Measurements from ENCODE around the gene ZSCAN2. TPM values are rescaled to one million over a fixed set of nuclear protein-coding genes. Genes with fewer than 3 reads are reported as not detected.

Gene ZSCAN2
- total RNA-seq, 6 experiments from 2014 or later = 4.5 to 5.9 (median 5.5) TPM

GRCh38 chr15:84658080-84658787, 57.4 kb downstream of the ZSCAN2 start, which contains the start of gene NMB:
TSS of gene NMB (minus strand) at chr15:84658199. CDS start at chr15:84658152, 47 bp downstream.
- Mint-ChIP-seq H3K9me3 (no peaks in the 10 kb centered on the region), H3K27ac (peak within 1 kb of the TSS; percentile 76), H3K4me1 (ENCODE audit: low read depth) (peaks cover 41% of the 10 kb centered on the region), H3K27me3 (ENCODE audit: insufficient read depth) (no peaks in the 10 kb centered on the region; the same call in 1 of the 2 replicates), H3K4me3 (peak within 1 kb of the TSS; percentile 74), H3K36me3 (ENCODE audit: low read depth) (peaks cover 5% of the 10 kb centered on the region; the same call in 1 of the 2 replicates)
- TF ChIP-seq CTCF (IDR thresholded peaks at IDR 0.05) = peak; percentile 83
- DNase-seq = peak; percentile 59

- Mint-ChIP-seq H3K27me3 (ENCODE audit: insufficient read depth) (no peaks in the 10 kb centered on the region; the same call in 1 of the 2 replicates), H3K4me3 (peak overlapping the region; percentile 70), H3K27ac (peak overlapping the region; percentile 76), H3K36me3 (ENCODE audit: low read depth) (0 out of 2 replicates have a peak, but pooled peaks cover under 1% of the 10 kb centered on the region), H3K9me3 (no peaks in the 10 kb centered on the region), H3K4me1 (ENCODE audit: low read depth) (peaks cover 35% of the 10 kb centered on the region)
- no peak for TF ChIP-seq CTCF (IDR thresholded peaks at IDR 0.05)
- DNase-seq = no peak
These were observed 58.1 kb downstream of the ZSCAN2 start for GRCh38 chr15:84658788-84659411.

DNA sequence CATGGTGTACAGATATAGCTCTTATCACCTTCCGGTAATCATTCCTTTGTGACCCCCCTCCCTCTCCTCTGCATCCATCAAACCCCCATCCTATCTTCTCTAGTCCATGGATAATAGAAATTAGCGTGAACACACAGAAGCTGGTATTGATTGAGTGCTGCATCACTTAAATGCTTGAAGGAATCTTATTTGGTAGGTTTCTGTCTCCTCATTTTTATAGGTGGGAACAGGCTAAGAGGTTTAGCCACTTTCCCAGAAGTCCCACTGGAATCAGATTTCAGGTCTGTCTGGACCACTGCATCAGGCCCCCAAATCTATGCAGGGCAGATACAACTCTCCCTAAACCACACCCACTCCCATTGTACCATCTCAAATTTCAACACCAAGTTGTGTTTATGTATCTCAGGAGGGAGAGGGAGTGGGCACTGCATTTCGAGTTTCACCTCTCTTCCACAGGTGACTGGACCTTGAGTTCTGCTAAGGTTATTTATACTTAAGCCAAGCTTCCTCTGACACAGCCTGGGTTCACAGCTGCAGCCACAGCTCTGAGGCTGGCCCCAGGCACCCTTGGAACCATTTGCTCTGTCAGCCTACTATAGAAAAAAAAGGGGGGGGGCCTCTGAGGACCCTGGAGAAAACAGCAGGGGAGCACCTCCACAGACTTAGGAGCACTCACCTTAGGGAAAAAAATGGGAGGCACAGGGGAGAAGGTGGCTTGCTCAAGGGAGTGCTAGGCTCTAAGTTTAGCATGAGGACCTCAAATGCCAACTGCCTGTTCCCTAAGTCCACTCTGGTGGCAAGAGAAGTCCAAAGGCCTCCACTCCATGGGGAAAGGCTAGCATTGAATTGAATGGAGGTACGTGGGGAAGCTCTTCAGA, 59.3 kb downstream of the ZSCAN2 start:
- Mint-ChIP-seq H3K4me1 (ENCODE audit: low read depth) (peaks cover 30% of the 10 kb centered on the region), H3K27ac (no peak overlapping the region; the same call in 1 of the 2 replicates), H3K27me3 (ENCODE audit: insufficient read depth) (no peaks in the 10 kb centered on the region; the same call in 1 of the 2 replicates), H3K4me3 (no peak overlapping the region), H3K36me3 (ENCODE audit: low read depth) (peaks cover 5% of the 10 kb centered on the region; the same call in 1 of the 2 replicates), H3K9me3 (no peaks in the 10 kb centered on the region)
- TF ChIP-seq CTCF (IDR thresholded peaks at IDR 0.05) = no peak
- DNase-seq = no peak

- peaks cover 7% of the 10 kb centered on the region; the same call in 1 of the 2 replicates for H3K36me3 Mint-ChIP-seq (ENCODE audit: low read depth)
- DNase-seq = no peak
- H3K4me1 Mint-ChIP-seq (ENCODE audit: low read depth) = peaks cover 22% of the 10 kb centered on the region
- no peak overlapping the region for H3K4me3 Mint-ChIP-seq
- no peaks in the 10 kb centered on the region; the same call in 1 of the 2 replicates for H3K27me3 Mint-ChIP-seq (ENCODE audit: insufficient read depth)
- no peaks in the 10 kb centered on the region for H3K9me3 Mint-ChIP-seq
- no peak for TF ChIP-seq CTCF (IDR thresholded peaks at IDR 0.05)
- H3K27ac Mint-ChIP-seq = no peak overlapping the region
These were observed 60.2 kb downstream of the ZSCAN2 start for GRCh38 chr15:84661001-84661400.

DNA sequence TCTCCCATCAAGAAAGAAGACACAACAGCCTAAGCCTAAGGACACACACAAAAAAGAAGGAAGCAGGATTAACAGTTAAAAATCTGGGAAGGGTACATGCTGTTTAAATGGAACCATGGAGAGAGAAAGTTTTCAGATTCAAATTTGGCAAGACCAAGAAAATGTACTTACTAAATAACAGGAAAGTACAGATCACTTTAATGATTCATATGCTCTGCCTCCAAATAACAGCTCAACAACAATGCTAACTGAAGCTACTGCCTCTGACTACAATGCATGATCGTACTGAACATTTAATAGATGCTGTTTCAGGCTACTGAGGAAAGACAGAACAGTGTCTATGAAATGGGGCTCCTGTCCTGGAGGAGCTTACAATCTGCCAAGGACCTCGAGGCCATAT, 65.6 kb downstream of the ZSCAN2 start:
- DNase-seq = no peak
- Mint-ChIP-seq H3K9me3 (no peaks in the 10 kb centered on the region), H3K4me3 (no peak overlapping the region), H3K27me3 (ENCODE audit: insufficient read depth) (no peaks in the 10 kb centered on the region; the same call in none of the 2 replicates), H3K36me3 (ENCODE audit: low read depth) (peaks cover 40% of the 10 kb centered on the region), H3K27ac (no peak overlapping the region), H3K4me1 (ENCODE audit: low read depth) (peaks cover 34% of the 10 kb centered on the region)
- no peak for TF ChIP-seq CTCF (IDR thresholded peaks at IDR 0.05)

Data from HFFc6 (cell line).